Liver (tissue), 9 donors: ENCODE results near the gene RSU1. TPM values are rescaled to one million over a fixed set of nuclear protein-coding genes. Genes with fewer than 3 reads are reported as not detected.

Source experiments
- DNase-seq: peaks from one replicate; pipeline ENCODE4 v3.0.0-alpha.2; 2017; ENCODE audit warnings: low spot score
- H3K27ac ChIP-seq, 2 donors: one replicate each; pipeline ENCODE4 v1.7.0; 2013; ENCODE audit warnings: inconsistent platforms in 2 of 2, low read length in 2 of 2, control low read depth in 1 of 2, low read depth in 1 of 2, mild to moderate bottlenecking in 1 of 2
- H3K27me3 ChIP-seq, 4 donors: one replicate each; pipeline versions ENCODE4 v1.6.1 to v1.7.0; 2013; ENCODE audit warnings: low read length in 3 of 4, inconsistent platforms in 1 of 4, mild to moderate bottlenecking in 1 of 4, moderate library complexity in 1 of 4; ENCODE audit not compliant: control insufficient read depth in 4 of 4, insufficient read depth in 4 of 4
- H3K36me3 ChIP-seq, 4 donors: one replicate each; pipeline versions ENCODE4 v1.6.1 to v1.7.0; 2013; ENCODE audit warnings: low read length in 3 of 4, mild to moderate bottlenecking in 3 of 4, low read depth in 1 of 4, moderate library complexity in 1 of 4; ENCODE audit not compliant: control insufficient read depth in 4 of 4, insufficient read depth in 3 of 4
- H3K4me1 ChIP-seq, 4 donors: one replicate each; pipeline versions ENCODE4 v1.6.1 to v1.7.0; 2013; ENCODE audit warnings: low read length in 3 of 4, mild to moderate bottlenecking in 3 of 4, moderate library complexity in 1 of 4; ENCODE audit not compliant: control insufficient read depth in 4 of 4, insufficient read depth in 4 of 4
- H3K4me3 ChIP-seq, 3 donors: one replicate each; pipeline versions ENCODE4 v1.6.1 to v1.7.0; 2013; ENCODE audit warnings: low read length in 3 of 3, control low read depth in 1 of 3, low read depth in 1 of 3, mild to moderate bottlenecking in 1 of 3
- H3K9ac ChIP-seq, 2 donors: one replicate each; pipeline ENCODE4 v1.7.0; 2013; ENCODE audit warnings: low read length in 2 of 2, mild to moderate bottlenecking in 2 of 2, moderate library complexity in 2 of 2, control low read depth in 1 of 2, low read depth in 1 of 2
- H3K9me3 ChIP-seq, 4 donors: one replicate each; pipeline versions ENCODE4 v1.6.1 to v1.7.0; 2013; ENCODE audit warnings: low read length in 3 of 4; ENCODE audit not compliant: control insufficient read depth in 4 of 4
- ATF3 ChIP-seq: IDR thresholded peaks from 2 replicates; pipeline ENCODE4 v1.6.1; 2016; ENCODE audit warnings: antibody characterized with exemption
- EGR1 ChIP-seq, 2 donors: IDR thresholded peaks; 2 replicates each; pipeline ENCODE4 v1.6.1; 2016 to 2018; ENCODE audit warnings: antibody characterized with exemption in 2 of 2, low read depth in 2 of 2
- FOXA1 ChIP-seq: IDR thresholded peaks from 2 replicates; pipeline ENCODE4 v1.6.1; 2016; ENCODE audit warnings: antibody characterized with exemption
- FOXA2 ChIP-seq: IDR thresholded peaks from 2 replicates; pipeline ENCODE4 v1.6.1; 2016; ENCODE audit warnings: antibody characterized with exemption
- GABPA ChIP-seq, 2 donors: IDR thresholded peaks in 1 of 2; conservative IDR thresholded peaks in 1 of 2; 2 replicates each; pipeline ENCODE4 v1.6.1; 2016; ENCODE audit warnings: antibody characterized with exemption in 2 of 2, mild to moderate bottlenecking in 1 of 2, moderate library complexity in 1 of 2
- HNF4A ChIP-seq, 2 donors: conservative IDR thresholded peaks; 2 replicates each; pipeline ENCODE4 v1.6.1; 2016; ENCODE audit warnings: antibody characterized with exemption in 2 of 2, mild to moderate bottlenecking in 2 of 2
- HNF4G ChIP-seq: IDR thresholded peaks from 2 replicates; pipeline ENCODE4 v1.6.1; 2016; ENCODE audit warnings: antibody characterized with exemption
- JUND ChIP-seq, 2 donors: IDR thresholded peaks; 2 replicates each; pipeline ENCODE4 v1.6.1; 2016; ENCODE audit warnings: antibody characterized with exemption in 2 of 2
- NR2F2 ChIP-seq: IDR thresholded peaks from 2 replicates; pipeline ENCODE4 v1.6.1; 2016; ENCODE audit warnings: antibody characterized with exemption
- RAD21 ChIP-seq, 2 donors: IDR thresholded peaks; 2 replicates each; pipeline ENCODE4 v1.6.1; 2016; ENCODE audit warnings: antibody characterized with exemption in 2 of 2, mild to moderate bottlenecking in 2 of 2
- REST ChIP-seq: IDR thresholded peaks from 2 replicates; pipeline ENCODE4 v1.6.1; 2016; ENCODE audit warnings: antibody characterized with exemption, mild to moderate bottlenecking
- RXRA ChIP-seq, 2 donors: IDR thresholded peaks; 2 replicates each; pipeline ENCODE4 v1.6.1; 2017 to 2018; ENCODE audit warnings: antibody characterized with exemption in 2 of 2, mild to moderate bottlenecking in 1 of 2
- SP1 ChIP-seq: IDR thresholded peaks from 2 replicates; pipeline ENCODE4 v1.6.1; 2018; ENCODE audit warnings: antibody characterized with exemption, mild to moderate bottlenecking
- TAF1 ChIP-seq: conservative IDR thresholded peaks from 2 replicates; pipeline ENCODE4 v1.6.1; 2016; ENCODE audit warnings: antibody characterized with exemption, mild to moderate bottlenecking
- YY1 ChIP-seq: IDR thresholded peaks from 2 replicates; pipeline ENCODE4 v1.6.1; 2016; ENCODE audit warnings: antibody characterized with exemption, mild to moderate bottlenecking
- WGBS: extraction: QIAGEN DNeasy Blood & Tissue Kit; methylation state at CpG from one replicate; pipeline ENCODE4 v1.1.7; 2013; 5-methylcytosine and 5-hydroxymethylcytosine counted together
- polyA plus RNA-seq, 2 donors: library from polyadenylated mRNA; stranded (reverse) in 1 of 2; unstranded in 1 of 2; fragments of 200-250 nt in 1 of 2; fragments of >200 nt in 1 of 2; fragmentation: Nextera tagmentation in 1 of 2; extraction: Ambion mirVana in 1 of 2; gene quantifications; one replicate each; pipeline versions ENCODE4 v1.2.1 to v1.2.3, GENCODE V29; 2013 to 2015
- total RNA-seq, 2 donors: library from RNA; depleted of rRNA; stranded (reverse); fragments of >200 nt; gene quantifications; one replicate each; pipeline ENCODE4 v1.2.3, GENCODE V29; 2014
- TF ChIP-seq, protein P1 (sequence below): IDR thresholded peaks from 2 replicates; pipeline ENCODE4 v1.6.1; 2016; ENCODE audit warnings: antibody characterized with exemption
- TF ChIP-seq, protein P2 (sequence below): fragments of 150-350 bp; IDR thresholded peaks from 2 replicates; pipeline ENCODE4 v1.5.1; 2017; ENCODE audit warnings: improper control_type of control experiment, low read depth, low read length; ENCODE audit not compliant: missing input control
- TF ChIP-seq, protein P3 (sequence below): IDR thresholded peaks from 2 replicates; pipeline ENCODE4 v1.6.1; 2016; ENCODE audit warnings: antibody characterized with exemption
- donor health status: healthy.
- donor health status: healthy.
- donor health status: healthy.
- donor health status: healthy.
- donor health status: healthy.

RSU1 gene
- total RNA-seq (10 to 100 TPM; 19.2 to 38.2 TPM), polyA plus RNA-seq (10 to 100 TPM; 21.4 to 34.6 TPM)

- Histone ChIP-seq H3K4me1 (peaks cover 2 to 15% (median 7%) of the 10 kb centered on the region in 4 donors), H3K9ac (peak within 1 kb of the TSS; percentile 63 to 73), H3K27me3 (no peaks in the 10 kb centered on the region), H3K4me3 (peak within 1 kb of the TSS; percentile 79 to 91 (median 88)), H3K36me3 (no peaks in the 10 kb centered on the region), H3K9me3 (peaks cover 0 to 5% (median under 1%) of the 10 kb centered on the region in 4 donors), H3K27ac (peak within 1 kb of the TSS; percentile 84 to 89)
- under 1% methylated on average over 65 of the region's 65 CpGs for WGBS
- peak; percentile 99 for DNase-seq
- peak in 1 of 2 donors; percentile 62 for TF ChIP-seq JUND (IDR thresholded peaks at IDR 0.05)
- TF ChIP-seq ATF3 = no peak
- TF ChIP-seq YY1 = peak; percentile 91
- TF ChIP-seq, protein P1, sequence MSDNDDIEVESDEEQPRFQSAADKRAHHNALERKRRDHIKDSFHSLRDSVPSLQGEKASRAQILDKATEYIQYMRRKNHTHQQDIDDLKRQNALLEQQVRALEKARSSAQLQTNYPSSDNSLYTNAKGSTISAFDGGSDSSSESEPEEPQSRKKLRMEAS = peak; percentile 91
- TF ChIP-seq TAF1 = peak; percentile 80
- TF ChIP-seq NR2F2 = no peak
- peak; percentile 79 for TF ChIP-seq SP1
- no peak for TF ChIP-seq FOXA1
- TF ChIP-seq RXRA (IDR thresholded peaks at IDR 0.05) = peak; percentile 56 to 60
- peak; percentile 86 to 94 for TF ChIP-seq EGR1 (IDR thresholded peaks at IDR 0.05; ENCODE audit: low read depth in 2 of 2)
- peak in 1 of 2 donors; percentile 35 for TF ChIP-seq HNF4A (conservative IDR thresholded peaks at IDR 0.05)
- TF ChIP-seq RAD21 (IDR thresholded peaks at IDR 0.05) = no peak
- TF ChIP-seq GABPA (IDR thresholded peaks at IDR 0.05 in 1 of 2, conservative IDR thresholded peaks at IDR 0.05 in 1 of 2) = peak; percentile 45 to 81
- no peak for TF ChIP-seq HNF4G
- TF ChIP-seq REST = peak; percentile 66
- no peak for TF ChIP-seq FOXA2
- TF ChIP-seq, protein P2, sequence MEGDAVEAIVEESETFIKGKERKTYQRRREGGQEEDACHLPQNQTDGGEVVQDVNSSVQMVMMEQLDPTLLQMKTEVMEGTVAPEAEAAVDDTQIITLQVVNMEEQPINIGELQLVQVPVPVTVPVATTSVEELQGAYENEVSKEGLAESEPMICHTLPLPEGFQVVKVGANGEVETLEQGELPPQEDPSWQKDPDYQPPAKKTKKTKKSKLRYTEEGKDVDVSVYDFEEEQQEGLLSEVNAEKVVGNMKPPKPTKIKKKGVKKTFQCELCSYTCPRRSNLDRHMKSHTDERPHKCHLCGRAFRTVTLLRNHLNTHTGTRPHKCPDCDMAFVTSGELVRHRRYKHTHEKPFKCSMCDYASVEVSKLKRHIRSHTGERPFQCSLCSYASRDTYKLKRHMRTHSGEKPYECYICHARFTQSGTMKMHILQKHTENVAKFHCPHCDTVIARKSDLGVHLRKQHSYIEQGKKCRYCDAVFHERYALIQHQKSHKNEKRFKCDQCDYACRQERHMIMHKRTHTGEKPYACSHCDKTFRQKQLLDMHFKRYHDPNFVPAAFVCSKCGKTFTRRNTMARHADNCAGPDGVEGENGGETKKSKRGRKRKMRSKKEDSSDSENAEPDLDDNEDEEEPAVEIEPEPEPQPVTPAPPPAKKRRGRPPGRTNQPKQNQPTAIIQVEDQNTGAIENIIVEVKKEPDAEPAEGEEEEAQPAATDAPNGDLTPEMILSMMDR = no peak
- TF ChIP-seq, protein P3, sequence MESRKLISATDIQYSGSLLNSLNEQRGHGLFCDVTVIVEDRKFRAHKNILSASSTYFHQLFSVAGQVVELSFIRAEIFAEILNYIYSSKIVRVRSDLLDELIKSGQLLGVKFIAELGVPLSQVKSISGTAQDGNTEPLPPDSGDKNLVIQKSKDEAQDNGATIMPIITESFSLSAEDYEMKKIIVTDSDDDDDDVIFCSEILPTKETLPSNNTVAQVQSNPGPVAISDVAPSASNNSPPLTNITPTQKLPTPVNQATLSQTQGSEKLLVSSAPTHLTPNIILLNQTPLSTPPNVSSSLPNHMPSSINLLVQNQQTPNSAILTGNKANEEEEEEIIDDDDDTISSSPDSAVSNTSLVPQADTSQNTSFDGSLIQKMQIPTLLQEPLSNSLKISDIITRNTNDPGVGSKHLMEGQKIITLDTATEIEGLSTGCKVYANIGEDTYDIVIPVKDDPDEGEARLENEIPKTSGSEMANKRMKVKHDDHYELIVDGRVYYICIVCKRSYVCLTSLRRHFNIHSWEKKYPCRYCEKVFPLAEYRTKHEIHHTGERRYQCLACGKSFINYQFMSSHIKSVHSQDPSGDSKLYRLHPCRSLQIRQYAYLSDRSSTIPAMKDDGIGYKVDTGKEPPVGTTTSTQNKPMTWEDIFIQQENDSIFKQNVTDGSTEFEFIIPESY = peak; percentile 57
Measured at GRCh38 chr10:16817125-16818019, at the start of gene RSU1. RSU1 (minus strand) TSS chr10:16817424; CDS start chr10:16817081, 343 bp downstream.
